Raji (cell line): ENCODE measurements around the gene TPM4.
A peak's percentile ranks its signal among the peaks of the same experiment; 100 is the strongest.

ENCODE experiments used
- POLR2A ChIP-seq: IDR thresholded peaks from 2 replicates; pipeline ENCODE4 v1.6.1; 2011; ENCODE audit warnings: low read depth, low read length, control low read depth; ENCODE audit not compliant: insufficient read depth

The TPM4 gene

DNA sequence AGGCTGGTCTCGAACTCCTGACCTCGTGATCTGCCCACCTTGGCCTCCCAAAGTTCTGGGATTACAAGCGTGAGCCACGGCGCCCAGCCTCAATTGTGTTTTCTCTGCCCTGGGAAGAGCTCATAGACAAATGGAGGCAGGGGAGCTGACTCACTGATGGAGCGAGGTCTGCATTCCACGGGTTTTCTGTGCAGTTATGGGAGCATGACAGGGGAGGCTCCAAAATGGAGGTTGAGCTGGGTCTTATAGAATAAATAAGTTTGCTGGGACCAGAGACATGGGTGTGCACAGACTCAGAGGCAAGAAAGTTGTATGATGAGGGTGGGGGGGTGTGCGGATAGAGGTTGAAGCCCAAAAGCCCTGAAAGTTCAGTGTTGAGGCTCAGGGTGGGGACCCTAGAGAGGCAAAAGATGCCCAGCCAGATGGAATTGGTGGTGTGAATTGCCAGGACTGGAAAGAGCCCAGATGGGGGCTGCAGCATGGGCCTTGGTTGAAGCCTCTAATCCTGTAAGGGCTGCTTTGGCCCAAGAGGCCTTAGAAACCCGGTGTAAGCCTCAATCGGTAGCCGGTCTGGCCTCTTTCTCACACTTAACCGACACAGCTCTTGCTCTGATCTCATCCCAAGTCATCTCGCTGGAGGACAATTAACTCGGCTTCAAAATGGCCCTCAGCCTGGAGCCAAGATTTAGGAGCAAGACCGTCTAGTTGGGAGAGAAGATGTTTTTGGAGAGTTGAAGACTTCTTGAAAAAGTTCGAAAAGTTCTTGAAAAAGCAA, 1.9 kb downstream of the TPM4 start:
- 0 out of 2 replicates have a peak, but pooled peaks have one; percentile 9 for TF ChIP-seq POLR2A

GRCh38 chr19:16078759-16079707, 2.7 kb downstream of the TPM4 start:
- peak; percentile 56 for TF ChIP-seq POLR2A

DNA sequence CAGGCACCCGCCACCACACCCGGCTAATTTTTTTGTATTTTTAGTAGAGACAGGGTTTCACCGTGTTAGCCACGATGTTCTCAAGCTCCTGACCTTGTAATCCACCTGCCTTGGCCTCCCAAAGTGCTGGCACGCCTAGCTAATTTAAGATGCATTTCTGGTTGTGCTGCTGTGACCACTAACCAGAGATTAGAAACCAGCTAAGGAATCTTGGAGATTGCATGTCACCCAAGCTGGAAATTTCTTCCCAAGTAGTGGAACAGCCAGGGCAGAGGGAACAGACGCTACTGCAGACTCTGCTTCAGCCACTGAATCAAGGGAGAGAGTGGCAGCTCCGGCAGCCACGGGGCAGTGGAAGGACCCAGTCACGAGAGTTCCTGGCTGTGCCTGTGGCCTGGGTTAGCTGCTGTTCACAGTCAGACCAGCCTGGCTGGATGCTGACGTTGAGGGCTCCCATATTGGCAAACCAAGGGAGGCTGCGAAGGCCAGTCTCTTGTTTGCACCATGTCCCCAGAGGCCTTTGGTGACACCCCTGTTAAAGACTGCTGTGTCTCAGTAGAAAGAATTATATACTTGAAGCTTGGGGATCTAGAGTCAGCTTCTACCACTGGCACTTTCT, 7.9 kb downstream of the TPM4 start:
- TF ChIP-seq POLR2A = no peak

DNA sequence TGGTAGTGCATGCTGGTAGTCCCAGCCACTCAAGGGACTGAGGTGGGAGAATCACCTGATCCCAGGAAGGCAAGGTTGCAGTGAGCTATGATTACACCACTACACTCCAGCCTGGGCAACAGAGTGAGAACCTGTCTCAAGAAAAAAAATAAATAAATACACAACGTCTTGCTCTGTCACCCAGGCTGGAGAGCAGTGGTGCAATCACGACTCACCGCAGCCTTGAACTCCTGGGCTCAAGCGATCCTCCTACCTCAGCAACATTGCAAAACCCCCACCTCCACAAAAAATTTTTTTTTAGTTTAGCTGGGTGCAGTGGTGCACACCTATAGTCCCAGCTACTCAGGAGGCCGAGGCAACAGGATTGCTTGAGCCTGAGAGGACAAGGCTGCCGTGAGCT, 8.8 kb downstream of the TPM4 start:
- TF ChIP-seq POLR2A = no peak

- TF ChIP-seq POLR2A = no peak
These were observed 11.6 kb downstream of the TPM4 start for GRCh38 chr19:16087940-16088339.

- no peak for TF ChIP-seq POLR2A
These were observed 12.2 kb downstream of the TPM4 start for GRCh38 chr19:16088351-16089009.

GRCh38 chr19:16089010-16089846, 12.9 kb downstream of the TPM4 start:
- no peak for TF ChIP-seq POLR2A

DNA sequence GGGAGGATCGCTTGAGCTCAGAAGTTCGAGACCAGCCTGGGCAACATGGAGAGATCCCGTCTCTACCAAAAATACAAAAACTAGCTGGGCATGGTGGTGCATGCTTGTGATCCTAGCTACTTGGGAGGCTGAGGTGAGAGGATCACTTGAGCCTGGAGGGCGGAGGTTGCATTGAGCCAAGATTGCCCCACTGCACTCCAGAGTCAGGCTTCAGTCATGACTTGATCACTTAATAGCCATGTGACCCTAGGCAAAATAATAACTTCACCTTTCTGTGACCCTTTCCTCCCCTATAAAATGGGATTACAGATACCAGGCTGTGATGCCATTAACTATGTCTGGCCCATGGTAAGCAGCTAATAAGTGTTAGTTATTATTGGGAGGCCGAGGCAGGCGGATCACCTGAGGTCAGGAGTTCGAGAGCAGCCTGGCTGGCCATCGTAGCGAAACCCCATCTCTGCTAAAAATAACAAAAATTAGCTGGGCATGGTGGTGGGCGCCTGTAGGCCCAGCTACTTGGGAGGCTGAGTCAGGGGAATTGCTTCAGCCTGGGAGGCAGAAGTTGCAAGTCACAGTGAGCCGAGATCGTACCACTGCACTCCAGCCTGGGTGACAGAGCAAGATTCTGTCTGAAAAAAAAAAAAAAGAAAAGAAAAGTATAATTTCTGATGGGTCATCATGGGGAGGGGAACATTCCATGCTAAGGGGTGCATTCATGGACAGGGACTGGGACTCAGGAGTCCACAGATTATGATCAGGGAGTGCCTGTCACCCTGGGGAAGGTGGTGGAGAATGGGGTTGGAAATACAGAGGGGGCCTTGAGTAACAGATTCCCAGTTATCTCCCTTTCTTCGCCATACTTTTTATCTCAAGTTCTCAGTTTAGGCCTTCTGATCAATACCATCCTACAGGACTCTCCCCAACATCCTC, 15.5 kb downstream of the TPM4 start:
- TF ChIP-seq POLR2A = no peak

DNA sequence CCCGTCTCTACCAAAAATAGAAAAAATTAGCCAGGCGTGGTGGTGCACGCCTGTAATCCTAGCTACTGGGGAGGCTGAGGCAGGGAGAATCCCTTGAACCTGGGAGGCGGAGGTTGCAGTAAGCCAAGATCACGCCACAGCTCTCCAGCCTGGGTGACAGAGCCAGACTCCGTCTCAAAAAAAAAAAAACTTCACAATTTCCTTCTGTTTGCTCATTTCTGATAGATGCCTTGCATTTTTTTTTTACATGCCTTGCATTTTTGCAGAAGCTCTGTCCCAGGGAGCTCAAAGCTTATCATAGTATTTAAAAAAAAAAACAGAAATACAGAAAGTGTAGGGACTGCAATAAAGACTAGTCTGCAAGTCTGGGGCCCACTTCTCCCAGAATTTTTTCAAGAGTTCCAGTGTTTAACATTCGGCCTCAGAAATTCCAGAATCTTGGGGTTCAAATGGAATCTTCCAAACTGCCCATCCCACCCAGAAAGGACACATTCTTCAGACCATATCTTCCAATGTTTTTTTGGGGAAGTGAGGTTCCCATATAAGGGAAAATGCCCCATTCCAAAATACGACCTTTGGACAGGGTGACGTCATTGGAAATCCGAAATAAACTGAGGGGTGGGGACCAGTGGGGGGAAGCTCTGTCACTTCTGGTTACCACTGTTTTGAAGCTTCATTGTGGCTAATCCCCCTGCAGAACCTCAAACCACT, 18.2 kb downstream of the TPM4 start:
- no peak for TF ChIP-seq POLR2A

DNA sequence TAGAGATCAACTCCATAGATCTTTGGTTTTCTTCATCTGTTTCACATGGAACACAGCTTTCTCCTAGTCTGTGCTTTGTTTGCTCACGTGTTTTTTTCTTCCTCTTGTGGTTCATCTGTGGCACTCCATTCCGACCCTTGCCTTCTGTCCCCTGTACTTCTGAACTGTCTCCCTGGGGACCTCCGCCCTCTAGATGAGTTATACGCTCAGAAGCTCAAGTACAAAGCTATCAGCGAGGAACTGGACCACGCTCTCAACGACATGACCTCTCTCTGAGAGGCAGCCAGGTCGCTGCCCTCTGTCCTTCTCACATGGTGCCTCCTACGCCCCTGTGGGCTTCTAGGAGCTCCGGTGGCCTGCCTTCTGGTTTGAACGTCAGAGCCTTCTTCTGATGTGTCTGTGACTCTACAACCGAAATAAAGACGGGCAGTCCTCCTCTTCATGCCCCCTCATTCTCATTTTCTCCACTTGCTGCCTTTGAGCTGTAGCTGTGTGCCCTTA, 18.8 kb downstream of the TPM4 start:
- TF ChIP-seq POLR2A = no peak

- TF ChIP-seq POLR2A = no peak
These were observed 20.1 kb downstream of the TPM4 start for GRCh38 chr19:16096280-16096855.

DNA sequence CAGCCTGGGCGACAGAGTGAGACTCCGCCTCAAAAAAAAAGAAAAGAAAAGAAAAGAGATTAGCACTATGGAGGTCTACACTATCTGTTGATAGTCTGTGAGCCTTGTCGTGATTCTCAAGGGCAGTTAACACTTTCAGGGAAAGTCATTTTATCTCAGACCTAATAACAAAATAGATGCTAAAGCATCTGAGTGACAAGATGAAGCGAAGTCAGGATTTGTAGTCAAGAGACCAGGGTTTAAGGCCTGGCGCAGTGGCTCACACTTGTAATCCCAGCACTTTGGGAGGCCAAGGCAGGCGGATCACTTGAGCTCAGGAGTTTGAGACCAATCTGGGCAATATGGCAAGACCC, 22.1 kb downstream of the TPM4 start:
- TF ChIP-seq POLR2A = no peak
